AG10803 (cell line): Measurements from ENCODE around the gene TRMO.

Experiments
- DNase-seq: peaks from one replicate; pipeline ENCODE4 v3.0.0; 2010; ENCODE audit warnings: low read depth
- H3K4me3 ChIP-seq: 2 replicates; pipeline ENCODE4 v1.5.1; 2011; ENCODE audit warnings: mild to moderate bottlenecking, low read length, control low read depth
- CTCF ChIP-seq: conservative IDR thresholded peaks from 2 replicates; pipeline ENCODE4 v1.5.1; 2011; ENCODE audit warnings: mild to moderate bottlenecking, low read length, control low read depth, inconsistent platforms

TRMO gene

GRCh38 chr9:97921959-97922724 lies at the start of gene TRMO:
Gene TRMO (minus strand): TSS chr9:97922500. CDS start chr9:97922493, 7 bp downstream.
- DNase-seq: peak; percentile 98
- TF ChIP-seq CTCF: peak; percentile 61

GRCh38 chr9:97970165-97970564 lies 47.9 kb upstream of the TRMO start:
- no peak for TF ChIP-seq CTCF
- DNase-seq: no peak
- H3K4me3 ChIP-seq: no peak overlapping the region

More at GRCh38 chr9:97921959-97922724, at the start of gene TRMO:
- peak within 1 kb of the TSS; percentile 92 for H3K4me3 ChIP-seq

GRCh38 chr9:97969014-97969413 lies 46.7 kb upstream of the TRMO start:
- no peak overlapping the region for H3K4me3 ChIP-seq
- no peak for TF ChIP-seq CTCF
- DNase-seq: no peak

- TF ChIP-seq CTCF: no peak
Observed at GRCh38 chr9:97966493-97966892, 44.2 kb upstream of the TRMO start.

GRCh38 chr9:97964901-97965300 lies 42.6 kb upstream of the TRMO start:
- no peak overlapping the region for H3K4me3 ChIP-seq

More at GRCh38 chr9:97966493-97966892, 44.2 kb upstream of the TRMO start:
- no peak for DNase-seq
- no peak overlapping the region for H3K4me3 ChIP-seq

GRCh38 chr9:97963232-97963631 lies 40.9 kb upstream of the TRMO start:
- DNase-seq: no peak
- no peak overlapping the region for H3K4me3 ChIP-seq
- TF ChIP-seq CTCF: no peak

More at GRCh38 chr9:97964901-97965300, 42.6 kb upstream of the TRMO start:
- no peak for DNase-seq
- no peak for TF ChIP-seq CTCF

GRCh38 chr9:97962575-97962974 lies 40.3 kb upstream of the TRMO start:
- TF ChIP-seq CTCF: no peak
- no peak overlapping the region for H3K4me3 ChIP-seq
- no peak for DNase-seq
